MCF 10A (cell line): Measurements from ENCODE around the gene TIGD2. TPM values are rescaled to one million over a fixed set of nuclear protein-coding genes. Genes with fewer than 3 reads are reported as not detected.

ENCODE experiments used
- Bru-seq: library from RNA; stranded (reverse); fragments of 400-500 nt; gene quantifications from one replicate; lab custom pipeline; 2021; lab: Mats Ljungman, UMichigan
- BruChase-seq, 2 experiments: library from RNA; stranded (reverse); fragments of 400-500 nt; gene quantifications; one replicate each; lab custom pipeline; 2021; lab: Mats Ljungman, UMichigan
- BruUV-seq: library from RNA; stranded (reverse); fragments of 400-500 nt; replicated peaks from 2 replicates; lab custom pipeline; 2021; lab: Mats Ljungman, UMichigan
- CTCF ChIA-PET: fragments of 300-600 bp; sonication (Branson Sonifier 250); formaldehyde crosslinking; extraction: SDS; loops from one replicate; lab custom pipeline; 2021; ENCODE audit warnings: antibody characterized with exemption, inconsistent platforms; lab: Yijun Ruan, JAX
- POLR2A ChIA-PET: fragments of 300-600, 350-650 bp; sonication (Branson Sonifier 250); formaldehyde crosslinking; extraction: SDS; loops from one replicate; lab custom pipeline; 2020; ENCODE audit warnings: antibody characterized with exemption, inconsistent platforms; lab: Yijun Ruan, JAX
- DNase-seq: peaks from one replicate; pipeline ENCODE4 v3.0.0-alpha.2; 2018; ENCODE audit not compliant: unreplicated experiment
- H3K27ac Mint-ChIP-seq: one replicate; pipeline ENCODE4 v1.8.0; 2022; ENCODE audit warnings: mild to moderate bottlenecking, low read depth, mixed read lengths; ENCODE audit not compliant: unreplicated experiment
- H3K27me3 Mint-ChIP-seq: one replicate; pipeline ENCODE4 v1.8.0; 2022; ENCODE audit warnings: mixed read lengths; ENCODE audit not compliant: insufficient read depth, unreplicated experiment
- H3K36me3 Mint-ChIP-seq: one replicate; pipeline ENCODE4 v1.8.0; 2022; ENCODE audit warnings: mild to moderate bottlenecking, moderate library complexity, mixed read lengths; ENCODE audit not compliant: insufficient read depth, unreplicated experiment
- H3K4me1 Mint-ChIP-seq: one replicate; pipeline ENCODE4 v1.8.0; 2022; ENCODE audit warnings: mixed read lengths; ENCODE audit not compliant: insufficient read depth, unreplicated experiment
- H3K4me3 Mint-ChIP-seq: one replicate; pipeline ENCODE4 v1.8.0; 2022; ENCODE audit warnings: mild to moderate bottlenecking, moderate library complexity, mixed read lengths; ENCODE audit not compliant: unreplicated experiment
- H3K9me3 Mint-ChIP-seq: one replicate; pipeline ENCODE4 v1.8.0; 2022; ENCODE audit warnings: mixed read lengths; ENCODE audit not compliant: unreplicated experiment
- CTCF ChIP-seq: fragments of 200-600 bp; IDR thresholded peaks from one replicate; pipeline ENCODE4 v1.8.0; 2022; ENCODE audit warnings: antibody characterized with exemption, mild to moderate bottlenecking; ENCODE audit not compliant: unreplicated experiment
- intact Hi-C: fragments of 100-400 bp; cut with micrococcal nuclease; formaldehyde crosslinking; loops from 2 replicates; pipeline ENCODE4 v1.14.1; 2022
- long read RNA-seq: library from polyadenylated mRNA; stranded (forward); transcript quantifications from one replicate; pipeline ENCODE4 v2.0.0, GENCODE V29; 2022
- total RNA-seq: library from RNA; stranded (reverse); gene quantifications from 2 replicates; pipeline ENCODE4 v1.2.3, GENCODE V29; 2022

The TIGD2 gene
- total RNA-seq: 15.1 and 15.5 TPM in 2 replicates
- percentile 93 among the genes with signal in this experiment for Bru-seq, nascent RNA
- percentile 85 among the genes with signal in this experiment for BruChase-seq, experiment 1, labeled RNA remaining after a 6-hour chase
- BruChase-seq, experiment 2, labeled RNA remaining after a 2-hour chase: percentile 98 among the genes with signal in this experiment
- long read RNA-seq, transcript TIGD2-202 (2 exons, 3,217 nt): major isoform, 21 of 23 reads
- long read RNA-seq, partial matches to known transcripts: 0 of 23 reads
- long read RNA-seq, other reads (novel, unspliced or antisense): 0 of 23 reads

GRCh38 chr4:89110986-89111832 lies at the start of gene TIGD2:
Gene TIGD2, plus strand, starts transcription at chr4:89111533. Its CDS starts 1,442 bp downstream, at chr4:89112975.
- peaks cover 18% of the 10 kb centered on the region for H3K36me3 Mint-ChIP-seq
- no peaks in the 10 kb centered on the region for H3K27me3 Mint-ChIP-seq
- BruUV-seq: no TSS peak
- CTCF ChIA-PET: interaction anchor here (0.6 to 0.7 kb wide), 6 partner anchors 9 to 366 kb away, joined by 3 to 6 read pairs (median 3); partner anchors contain the start of gene FAM13A
- intact Hi-C loops: loop anchor here (1.0 to 5.0 kb wide), 3 partner anchors 54 to 293 kb away; partner anchors contain the start of gene FAM13A
- POLR2A ChIA-PET: interaction anchor here (0.8 to 4.3 kb wide), 10 partner anchors 12 to 588 kb away, joined by 3 to 51 read pairs (median 6); partner anchors contain the start of genes FAM13A and PYURF
- DNase-seq: peak; percentile 90
- H3K9me3 Mint-ChIP-seq: no peaks in the 10 kb centered on the region
- TF ChIP-seq CTCF: peak; percentile 79
- peak within 1 kb of the TSS; percentile 79 for H3K4me3 Mint-ChIP-seq
- H3K27ac Mint-ChIP-seq: peak within 1 kb of the TSS; percentile 61
- H3K4me1 Mint-ChIP-seq: peaks cover 11% of the 10 kb centered on the region

DNA sequence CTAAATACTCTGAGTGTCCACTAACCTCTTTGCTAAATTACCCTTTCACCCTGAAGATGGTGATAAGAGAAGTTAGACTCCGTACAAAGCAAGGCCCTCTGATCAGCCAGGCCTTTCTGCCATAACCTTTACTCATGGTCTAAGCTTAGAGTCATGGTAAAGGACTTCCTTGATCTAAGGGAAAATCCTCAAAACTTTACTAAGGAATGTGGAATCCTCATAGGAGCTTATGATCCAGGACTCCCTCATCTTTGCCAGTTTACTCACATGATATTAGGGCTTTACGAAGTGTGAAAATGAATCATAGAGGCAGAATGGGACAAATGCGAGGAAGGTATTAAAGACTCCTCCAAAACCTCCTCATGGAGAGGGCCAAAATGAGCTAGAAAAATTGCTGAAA lies 46.5 kb upstream of the TIGD2 start:
- DNase-seq: no peak
- ChIA-PET POLR2A (interaction anchor here (1.1 to 1.5 kb wide), 2 partner anchors 8 to 40 kb away, joined by 4 to 5 read pairs; partner anchors contain the start of gene FAM13A), CTCF (interaction anchor here (0.5 to 1.2 kb wide), 3 partner anchors 8 to 46 kb away, joined by 3 read pairs; partner anchors contain the start of gene FAM13A)
- BruUV-seq: no TSS peak
- intact Hi-C loops: no loop called here
- Mint-ChIP-seq H3K4me1 (no peaks in the 10 kb centered on the region), H3K9me3 (peaks cover 8% of the 10 kb centered on the region), H3K27ac (no peak overlapping the region), H3K4me3 (no peak overlapping the region), H3K36me3 (no peaks in the 10 kb centered on the region), H3K27me3 (no peaks in the 10 kb centered on the region)
- no peak for TF ChIP-seq CTCF

DNA sequence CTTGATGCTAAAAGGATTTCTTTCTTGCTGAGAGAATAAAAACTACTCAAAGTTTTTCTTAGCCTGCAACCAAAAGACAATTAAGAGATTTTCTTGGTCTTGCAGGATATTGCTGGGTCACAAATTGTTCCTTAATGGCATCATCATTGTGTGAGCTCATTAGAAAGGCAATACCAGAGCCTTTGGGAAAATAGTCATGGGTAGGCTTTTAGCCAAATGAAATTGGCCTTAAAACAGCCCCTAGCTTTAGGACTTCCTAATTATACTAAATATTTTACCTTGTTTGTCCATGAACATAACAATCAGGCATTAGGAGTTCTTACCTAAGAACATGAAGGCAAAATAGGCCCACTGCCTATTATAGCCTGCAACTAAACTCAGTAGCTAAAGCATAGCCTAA lies 43.9 kb upstream of the TIGD2 start:
- no TSS peak for BruUV-seq
- no peak overlapping the region for H3K27ac Mint-ChIP-seq
- H3K36me3 Mint-ChIP-seq: no peaks in the 10 kb centered on the region
- CTCF ChIA-PET: interaction anchor here (1.1 kb wide), 1 partner anchor 37 kb away, joined by 3 read pairs; no protein-coding TSS in a partner anchor
- H3K9me3 Mint-ChIP-seq: no peaks in the 10 kb centered on the region
- POLR2A ChIA-PET: interaction anchor here (1.4 to 1.9 kb wide), 2 partner anchors 10 to 11 kb away, joined by 3 to 10 read pairs; partner anchors contain the start of gene FAM13A
- H3K4me3 Mint-ChIP-seq: no peak overlapping the region
- no peak for DNase-seq
- H3K4me1 Mint-ChIP-seq: no peaks in the 10 kb centered on the region
- no peaks in the 10 kb centered on the region for H3K27me3 Mint-ChIP-seq
- intact Hi-C loops: no loop called here
- no peak for TF ChIP-seq CTCF
